C4-2B (cell line): ENCODE measurements around the gene ALKBH6.

ENCODE experiments used
- ZFX ChIP-seq: fragments of 450-650 bp; IDR thresholded peaks from 2 replicates; pipeline ENCODE4 v1.6.1; 2017
- TF ChIP-seq, protein P1 (sequence below): fragments of 450-650 bp; conservative IDR thresholded peaks from 2 replicates; pipeline ENCODE4 v1.5.1; 2017; ENCODE audit warnings: mild to moderate bottlenecking

DNA sequence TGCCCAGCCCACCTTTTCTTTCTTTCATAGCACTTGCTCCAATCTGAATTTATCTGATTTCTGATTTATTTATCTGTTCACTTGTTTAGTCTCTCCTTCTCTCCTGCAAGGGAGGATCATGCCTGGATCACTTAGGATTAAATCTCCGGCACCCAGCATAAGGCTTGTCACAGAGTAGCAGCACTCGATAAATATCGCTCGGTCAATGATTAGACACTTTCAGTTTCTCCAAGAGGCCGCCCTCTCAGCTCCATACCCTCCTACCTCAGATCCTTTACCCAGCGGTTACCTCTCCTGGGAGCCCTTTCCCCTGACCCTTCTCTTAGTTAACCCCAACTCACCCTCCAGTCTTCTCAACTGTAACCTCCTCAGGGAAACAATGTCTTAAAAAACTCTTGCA is 17.3 kb upstream of the ALKBH6 start:
- TF ChIP-seq, protein P1, sequence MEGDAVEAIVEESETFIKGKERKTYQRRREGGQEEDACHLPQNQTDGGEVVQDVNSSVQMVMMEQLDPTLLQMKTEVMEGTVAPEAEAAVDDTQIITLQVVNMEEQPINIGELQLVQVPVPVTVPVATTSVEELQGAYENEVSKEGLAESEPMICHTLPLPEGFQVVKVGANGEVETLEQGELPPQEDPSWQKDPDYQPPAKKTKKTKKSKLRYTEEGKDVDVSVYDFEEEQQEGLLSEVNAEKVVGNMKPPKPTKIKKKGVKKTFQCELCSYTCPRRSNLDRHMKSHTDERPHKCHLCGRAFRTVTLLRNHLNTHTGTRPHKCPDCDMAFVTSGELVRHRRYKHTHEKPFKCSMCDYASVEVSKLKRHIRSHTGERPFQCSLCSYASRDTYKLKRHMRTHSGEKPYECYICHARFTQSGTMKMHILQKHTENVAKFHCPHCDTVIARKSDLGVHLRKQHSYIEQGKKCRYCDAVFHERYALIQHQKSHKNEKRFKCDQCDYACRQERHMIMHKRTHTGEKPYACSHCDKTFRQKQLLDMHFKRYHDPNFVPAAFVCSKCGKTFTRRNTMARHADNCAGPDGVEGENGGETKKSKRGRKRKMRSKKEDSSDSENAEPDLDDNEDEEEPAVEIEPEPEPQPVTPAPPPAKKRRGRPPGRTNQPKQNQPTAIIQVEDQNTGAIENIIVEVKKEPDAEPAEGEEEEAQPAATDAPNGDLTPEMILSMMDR = no peak
- TF ChIP-seq ZFX = no peak
